ENCODE data around the gene MPEG1.

MPEG1 gene

GRCh38 chr11:59212744-59213631 lies at the start of gene MPEG1:
TSS of gene MPEG1 (minus strand) at chr11:59212927. CDS start at chr11:59212865, 62 bp downstream.
- no peak for DNase-seq

DNA sequence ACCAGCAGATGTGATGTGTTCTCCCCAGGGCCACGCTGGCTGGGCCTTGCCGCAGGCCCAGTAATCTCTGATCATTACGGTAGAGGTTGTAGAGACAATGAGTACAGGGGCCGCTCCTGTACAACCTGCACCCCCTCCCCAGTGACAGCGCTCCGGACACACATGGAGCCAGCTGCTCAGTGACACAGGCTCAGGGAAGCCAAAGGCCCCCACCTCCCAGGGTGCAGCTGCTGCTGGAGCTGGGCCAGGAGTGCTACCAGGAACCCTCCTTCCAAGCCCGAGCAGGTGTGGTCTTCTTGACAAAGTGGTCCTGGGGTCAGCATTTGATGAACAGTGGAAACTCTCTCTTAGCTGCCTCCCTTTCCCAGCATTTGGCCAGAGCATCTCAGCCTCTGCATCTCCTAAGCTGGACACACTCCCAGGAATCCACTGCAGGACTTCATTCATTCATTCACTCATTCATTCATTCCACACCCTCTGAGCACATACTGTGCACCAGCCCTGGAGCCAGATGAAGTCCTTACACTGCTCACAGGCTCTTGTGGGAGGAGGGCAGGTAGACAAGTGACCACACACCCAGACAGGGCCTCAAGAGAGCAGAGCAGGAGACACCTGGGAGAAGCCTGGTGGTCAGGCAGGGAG lies 49.6 kb upstream of the MPEG1 start:
- DNase-seq: no peak

GRCh38 chr11:59261150-59261549 lies 48.4 kb upstream of the MPEG1 start:
- DNase-seq: no peak

- DNase-seq: no peak
Observed at GRCh38 chr11:59259867-59260475, 47.2 kb upstream of the MPEG1 start.

- no peak for DNase-seq
Observed at GRCh38 chr11:59259047-59259446, 46.3 kb upstream of the MPEG1 start.

GRCh38 chr11:59255281-59255680 lies 42.6 kb upstream of the MPEG1 start:
- DNase-seq: no peak

- no peak for DNase-seq
Observed at GRCh38 chr11:59254286-59254685, 41.6 kb upstream of the MPEG1 start.

DNA sequence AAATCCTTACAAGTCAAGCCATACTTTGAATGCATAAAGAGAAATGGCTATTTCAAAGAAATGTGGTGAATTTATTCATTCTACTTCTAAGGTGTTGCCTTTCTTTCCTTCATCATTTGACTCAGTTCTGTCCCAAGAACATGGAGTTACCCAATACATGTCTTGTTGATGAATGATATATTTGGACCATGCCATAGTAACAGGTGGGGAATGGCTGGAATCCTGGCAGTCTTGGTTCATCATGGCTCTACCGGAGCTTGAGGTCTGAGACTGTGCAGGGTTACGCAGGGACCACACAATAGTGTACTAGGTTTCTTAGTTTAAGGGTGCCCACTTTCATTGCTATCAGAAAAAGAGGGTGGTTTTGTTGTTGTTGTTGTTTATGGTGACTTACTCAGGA lies 40.3 kb upstream of the MPEG1 start:
- no peak for DNase-seq

DNA sequence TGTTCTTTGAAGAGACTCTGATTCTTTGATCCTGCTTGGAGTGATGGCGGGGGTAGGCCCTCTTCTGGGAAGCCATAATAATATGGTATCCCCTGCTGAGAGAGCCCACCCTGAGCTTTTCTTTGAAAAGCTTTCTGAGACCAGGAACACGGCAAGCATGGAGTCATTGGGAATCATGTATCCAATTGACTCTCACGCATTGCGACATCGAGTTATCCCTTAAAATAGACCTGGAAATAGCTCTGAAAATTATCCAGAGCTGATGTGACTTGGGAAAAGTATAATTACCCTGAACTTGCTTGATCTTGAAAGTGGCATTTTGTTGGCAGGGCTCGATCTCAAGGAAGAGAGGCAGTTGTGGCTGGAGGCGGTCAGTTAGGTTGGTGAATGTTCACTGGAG lies 36.8 kb upstream of the MPEG1 start:
- no peak for DNase-seq

GRCh38 chr11:59247531-59248227 lies 35.0 kb upstream of the MPEG1 start:
- DNase-seq: no peak

- DNase-seq: no peak
Observed at GRCh38 chr11:59243633-59244032, 30.9 kb upstream of the MPEG1 start.

DNA sequence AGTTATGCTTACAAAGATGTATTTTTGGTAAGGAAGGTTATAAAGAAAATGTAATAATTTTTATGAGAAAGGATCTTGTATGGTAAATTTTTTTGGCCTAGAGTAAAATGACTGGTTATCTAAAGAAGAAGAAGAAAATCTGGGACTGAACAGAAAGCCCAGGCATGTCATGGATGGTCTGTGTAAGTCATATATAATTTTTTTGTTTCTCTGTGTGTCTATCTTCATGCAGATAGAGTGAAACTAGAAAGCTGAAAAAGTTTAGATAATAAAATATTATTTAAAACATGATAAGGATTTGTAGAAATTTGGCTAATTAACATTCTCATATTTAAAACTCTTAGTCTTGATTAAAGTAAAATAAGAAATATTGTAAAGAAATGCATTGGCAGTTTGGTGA lies 27.6 kb upstream of the MPEG1 start:
- no peak for DNase-seq

DNA sequence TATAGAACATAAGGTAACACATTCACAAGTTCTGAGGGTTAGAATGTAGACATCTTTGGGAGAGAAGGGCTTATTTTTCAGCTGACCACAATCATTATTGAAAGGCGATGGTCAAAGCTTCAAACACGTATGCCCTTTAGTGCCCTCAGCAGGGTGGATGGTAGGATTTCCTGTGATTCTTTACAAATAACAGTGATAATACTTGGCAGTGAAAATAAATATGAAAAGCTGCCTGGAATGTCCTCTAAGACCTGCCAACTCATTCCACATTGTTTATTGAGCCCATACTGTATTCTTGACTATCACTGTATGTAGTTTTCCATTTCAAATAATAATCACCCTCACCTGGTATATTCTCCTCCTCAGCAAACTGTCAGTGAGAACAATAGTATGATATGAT lies 13.7 kb upstream of the MPEG1 start:
- DNase-seq: no peak

DNA sequence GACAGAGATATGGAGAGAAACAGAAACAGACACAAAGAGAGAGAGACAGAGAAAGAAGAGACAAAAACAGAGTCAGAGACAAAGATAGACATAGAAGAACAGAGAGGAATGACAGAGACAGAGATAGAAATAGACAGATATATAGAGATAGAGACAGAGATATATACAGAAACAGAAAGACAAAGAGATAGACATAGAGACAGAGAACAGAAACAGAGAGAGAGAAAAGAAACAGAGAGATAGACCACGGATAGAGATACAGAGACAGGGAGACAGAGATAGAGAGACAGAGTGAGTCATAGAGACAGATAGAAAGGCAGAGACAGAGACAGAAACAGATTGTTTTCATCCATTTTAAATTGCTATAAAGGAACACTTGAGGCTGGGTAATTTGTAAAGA lies 12.3 kb upstream of the MPEG1 start:
- no peak for DNase-seq

- no peak for DNase-seq
Observed at GRCh38 chr11:59224351-59224928, 11.7 kb upstream of the MPEG1 start.

GRCh38 chr11:59223611-59224010 lies 10.9 kb upstream of the MPEG1 start:
- DNase-seq: no peak

GRCh38 chr11:59223177-59223576 lies 10.4 kb upstream of the MPEG1 start:
- DNase-seq: no peak

DNA sequence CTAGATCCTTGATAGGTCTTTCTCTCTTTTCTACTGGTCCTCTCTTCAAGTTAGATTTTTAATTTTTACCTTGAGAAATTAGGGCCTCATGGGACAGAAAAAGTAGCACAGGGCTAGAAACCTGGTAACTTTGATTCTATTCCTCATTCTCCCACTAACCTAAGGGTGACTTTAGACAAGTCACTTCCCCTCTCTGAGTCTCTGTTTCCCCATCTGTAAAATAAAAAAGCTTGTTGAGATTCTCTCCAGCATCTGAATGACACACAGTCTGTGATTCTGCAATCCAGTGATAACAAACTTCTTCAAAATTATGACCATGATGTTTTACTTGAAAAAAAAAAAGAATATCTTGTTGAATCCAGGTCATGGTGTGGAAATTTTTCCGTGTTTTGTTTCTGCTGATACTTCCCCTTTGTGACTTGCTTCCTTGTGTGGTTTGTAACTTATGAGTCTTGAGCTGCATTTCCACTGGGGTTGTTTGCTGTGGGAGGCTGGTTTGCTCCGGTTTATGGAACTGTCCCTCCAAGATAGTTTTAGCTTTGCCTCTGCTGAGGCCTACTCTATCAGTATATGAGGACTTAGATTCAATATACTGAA lies 9.8 kb upstream of the MPEG1 start:
- no peak for DNase-seq

- no peak for DNase-seq
Observed at GRCh38 chr11:59221441-59221840, 8.7 kb upstream of the MPEG1 start.

DNA sequence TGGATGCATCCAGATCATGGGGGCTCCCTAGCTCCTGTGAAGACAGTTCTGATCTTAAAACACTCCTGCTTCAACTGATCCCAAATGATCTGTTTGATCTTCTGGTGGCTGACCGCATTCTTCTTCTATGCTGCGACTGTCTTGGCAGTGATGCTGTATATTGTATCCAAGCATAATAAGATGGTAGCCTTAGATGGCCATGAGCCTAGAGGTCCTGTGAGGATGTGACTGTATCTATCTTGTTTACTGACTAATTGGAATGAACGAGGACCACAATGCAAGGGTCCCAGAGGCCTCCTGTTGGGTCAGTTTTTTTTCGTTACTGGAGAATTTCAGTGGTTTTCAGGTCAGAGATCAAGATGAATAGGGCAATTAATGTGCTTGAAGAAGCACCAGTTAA lies 7.1 kb upstream of the MPEG1 start:
- no peak for DNase-seq

GRCh38 chr11:59218893-59219292 lies 6.2 kb upstream of the MPEG1 start:
- DNase-seq: no peak

DNA sequence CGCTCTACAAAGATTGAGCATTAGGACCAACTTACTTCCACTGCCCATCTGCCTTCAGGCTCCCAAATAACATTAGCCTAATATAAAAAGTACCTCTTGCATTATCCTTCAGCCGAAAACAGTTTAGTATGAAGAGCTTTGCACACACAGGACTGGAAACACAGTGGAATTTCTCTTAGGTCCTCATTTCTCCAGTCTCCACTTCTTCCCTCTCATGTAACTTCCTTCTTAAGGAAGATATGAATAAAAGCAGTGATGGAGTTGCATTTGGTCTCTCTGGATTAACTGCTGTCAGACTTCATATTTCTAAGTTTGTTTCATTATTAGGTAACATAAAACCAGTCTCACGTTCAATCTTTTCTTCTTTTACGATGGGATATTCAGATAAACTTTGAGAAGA lies 5.6 kb upstream of the MPEG1 start:
- DNase-seq: no peak
